ENCODE results near the gene CRIP2.

CRIP2 gene

DNA sequence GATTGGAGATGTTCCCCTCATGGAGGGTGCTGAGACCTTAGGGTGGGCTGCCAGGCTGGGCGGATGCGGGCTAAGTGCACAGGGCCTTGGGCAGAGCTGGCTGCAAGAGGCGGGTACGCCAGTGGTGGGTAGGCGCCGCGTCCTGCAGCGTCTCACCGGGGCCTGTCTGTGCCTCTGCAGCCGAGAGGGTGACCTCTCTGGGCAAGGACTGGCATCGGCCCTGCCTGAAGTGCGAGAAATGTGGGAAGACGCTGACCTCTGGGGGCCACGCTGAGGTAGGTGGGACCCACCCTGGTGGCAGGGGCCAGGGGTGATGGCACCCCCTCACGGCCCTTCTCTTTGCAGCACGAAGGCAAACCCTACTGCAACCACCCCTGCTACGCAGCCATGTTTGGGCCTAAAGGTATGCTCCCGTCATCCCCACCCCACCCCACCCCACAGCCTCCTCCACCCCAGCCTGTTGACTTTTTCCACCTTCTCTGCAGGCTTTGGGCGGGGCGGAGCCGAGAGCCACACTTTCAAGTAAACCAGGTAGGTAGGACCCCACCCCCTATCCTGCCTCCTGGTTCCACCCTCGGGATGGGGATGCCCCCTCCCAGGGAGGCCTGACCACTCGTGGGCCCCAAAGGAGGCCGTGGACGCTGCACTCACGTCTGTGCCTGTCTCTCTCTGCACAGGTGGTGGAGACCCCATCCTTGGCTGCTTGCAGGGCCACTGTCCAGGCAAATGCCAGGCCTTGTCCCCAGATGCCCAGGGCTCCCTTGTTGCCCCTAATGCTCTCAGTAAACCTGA, 13.6 kb downstream of the CRIP2 start:
- no peak for DNase-seq (ENCODE audit: low spot score)

DNA sequence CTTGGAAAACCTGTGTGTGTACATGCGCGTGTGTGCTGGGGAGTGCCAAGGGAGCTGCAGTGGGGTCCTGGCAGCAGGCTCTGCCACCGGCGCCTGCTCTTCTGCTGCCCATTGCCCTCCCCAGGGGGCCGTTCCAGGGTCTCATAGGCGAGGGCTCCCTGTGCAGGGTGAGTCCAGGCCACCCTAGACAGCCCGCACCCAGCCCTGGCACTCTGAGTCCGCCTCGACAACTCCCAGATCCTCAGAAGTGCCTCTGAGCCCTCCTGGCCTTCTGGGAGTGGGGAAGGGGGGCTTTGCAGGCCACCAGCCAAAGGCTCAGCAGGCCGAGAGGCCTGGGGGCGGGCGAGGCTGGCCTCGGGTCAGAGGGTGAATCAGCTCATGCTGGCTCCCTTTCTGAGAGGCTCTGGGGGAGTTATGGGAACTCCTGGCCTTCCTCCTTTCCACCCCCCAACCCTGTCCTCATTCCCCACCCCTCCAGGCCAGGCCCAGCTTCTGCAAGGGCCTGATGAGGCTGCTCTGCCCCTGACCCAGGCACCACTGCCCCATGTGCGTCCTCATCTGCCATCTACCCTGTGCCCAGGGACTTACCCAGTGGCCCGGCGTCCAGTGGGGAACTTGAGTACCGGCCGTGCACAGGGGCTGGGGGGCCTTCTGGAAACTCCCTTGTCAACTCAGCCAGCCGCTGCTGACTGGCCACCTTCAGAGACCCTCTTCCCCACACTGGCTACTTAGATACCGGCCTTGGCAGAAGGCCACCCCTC, 14.3 kb downstream of the CRIP2 start:
- no peak for DNase-seq (ENCODE audit: low spot score)

DNA sequence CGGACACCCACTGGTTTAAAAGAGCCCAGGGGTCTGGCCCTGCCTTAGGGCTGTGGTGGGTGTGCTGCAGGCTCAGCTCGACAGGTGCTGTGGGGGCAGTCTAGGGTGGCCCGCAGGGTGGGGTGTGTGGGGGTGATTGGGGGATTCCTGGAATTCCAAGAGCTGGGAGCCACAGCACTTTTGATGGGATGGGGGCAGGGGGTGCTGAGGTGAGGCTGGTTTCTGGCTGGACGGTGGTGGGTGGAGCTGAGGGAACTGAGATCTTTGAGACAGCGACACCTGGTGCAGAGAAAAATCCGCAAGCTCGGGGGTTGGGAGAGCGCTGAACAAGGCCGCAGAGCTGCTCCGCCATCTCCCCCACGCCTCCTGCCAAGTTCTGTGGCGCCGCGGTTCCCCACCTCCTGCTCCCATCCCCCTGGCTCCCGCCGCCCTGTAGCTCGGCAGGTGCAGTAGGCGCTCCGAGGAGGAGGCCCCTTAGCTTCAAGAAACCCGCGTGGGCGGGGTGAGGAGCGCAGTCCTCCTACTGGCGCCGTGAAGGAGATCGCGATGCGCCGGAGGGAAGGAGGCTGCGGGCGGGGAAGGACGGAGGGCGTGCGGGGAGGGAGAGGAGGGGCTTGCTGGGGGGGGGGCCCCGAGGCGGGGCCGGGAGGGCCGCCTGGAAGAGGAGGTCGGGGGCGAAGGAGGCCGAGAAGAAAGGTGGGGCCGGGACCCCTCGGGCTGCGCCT, 15.1 kb downstream of the CRIP2 start:
- peak; percentile 85 for DNase-seq (ENCODE audit: low spot score)

DNA sequence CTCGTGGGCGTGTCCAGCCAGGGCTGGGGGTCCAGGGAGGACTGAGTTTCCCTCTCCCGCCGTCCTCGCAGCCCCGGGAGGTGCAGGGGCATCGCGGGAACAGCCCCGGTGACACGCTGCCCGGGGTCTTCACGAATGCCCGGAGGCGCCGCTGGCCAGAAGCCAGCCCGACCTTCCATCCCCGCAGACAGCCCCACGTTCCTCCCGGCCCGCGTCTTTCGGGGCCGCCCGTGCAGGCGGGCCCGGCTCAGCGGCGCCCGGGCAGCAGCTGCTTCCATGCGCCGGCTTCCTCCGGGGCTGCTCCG, 15.6 kb downstream of the CRIP2 start:
- no peak for DNase-seq (ENCODE audit: low spot score)

DNA sequence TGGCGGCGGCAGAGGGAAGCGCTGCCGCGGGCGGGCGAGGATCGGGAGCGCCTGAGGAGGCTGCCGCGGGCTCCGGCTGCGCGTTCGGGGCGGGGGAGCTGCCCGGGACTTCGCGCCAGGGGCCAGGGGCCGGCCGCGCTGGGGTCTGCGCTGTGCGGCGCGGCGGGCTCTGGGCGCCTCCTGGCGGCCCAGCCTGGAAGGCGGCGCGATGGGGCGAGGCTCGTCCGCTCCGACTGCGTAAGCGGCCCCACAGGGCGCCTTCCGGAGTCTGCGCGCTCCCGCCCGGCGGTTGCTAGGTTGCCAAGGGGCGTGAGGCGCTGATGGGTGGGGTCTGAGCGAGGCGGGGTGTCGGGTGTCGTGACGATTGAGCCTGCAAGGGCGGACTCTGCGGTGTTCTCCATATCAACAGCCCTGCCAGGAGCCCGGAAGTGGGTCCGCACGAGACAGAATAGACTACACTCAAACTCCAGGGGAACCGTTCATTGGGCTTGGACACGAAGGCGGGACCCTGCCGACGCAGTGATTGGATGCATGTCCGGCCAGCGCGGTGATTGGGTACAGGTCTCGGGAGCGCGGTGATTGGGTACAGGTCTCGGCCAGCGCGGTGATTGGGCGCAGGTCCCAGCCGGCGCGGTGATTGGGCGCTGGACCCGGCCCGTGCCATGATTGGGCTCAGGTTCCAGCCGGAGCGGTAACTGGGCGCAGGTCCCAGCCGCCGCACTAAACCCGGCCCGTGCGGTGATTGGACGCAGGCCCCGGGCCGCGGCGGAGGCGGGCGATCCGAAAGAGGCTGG, 16.1 kb downstream of the CRIP2 start, which contains the start of gene TEDC1:
TEDC1 (plus strand) TSS at position 675 of the 794 bp plus-strand sequence. CDS start 130 bp downstream, outside the sequence.
- DNase-seq (ENCODE audit: low spot score) = peak; percentile 100

DNA sequence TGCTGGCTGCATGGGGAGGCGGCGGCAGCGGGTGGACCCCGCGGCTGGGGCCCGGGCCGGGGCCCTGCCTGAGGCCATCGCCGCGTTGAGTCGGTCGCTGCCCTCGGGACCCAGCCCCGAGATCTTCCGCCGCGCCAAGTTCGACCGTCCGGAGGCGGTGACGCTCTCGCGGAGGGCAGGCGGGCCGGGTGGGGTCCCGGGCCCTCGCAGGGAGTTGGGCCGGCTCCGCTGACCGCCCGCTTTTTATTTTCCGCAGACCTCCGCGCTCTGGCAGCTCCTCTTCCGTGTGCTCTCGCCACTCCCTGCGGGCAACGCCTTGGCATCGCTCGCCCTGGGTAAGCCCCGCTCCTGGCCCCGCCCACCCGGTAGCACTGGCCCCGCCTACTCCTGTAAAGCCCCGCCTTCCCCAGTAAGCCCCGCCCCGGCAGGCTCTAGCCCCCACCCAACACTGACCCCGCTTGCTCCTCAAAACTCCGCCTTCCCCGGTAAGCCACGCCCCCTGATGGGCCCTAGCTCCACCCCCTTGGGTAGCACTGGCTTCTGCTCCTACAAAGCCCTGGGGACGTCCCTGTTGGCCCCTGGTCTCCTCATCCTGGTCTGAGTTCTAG, 16.8 kb downstream of the CRIP2 start:
- peak; percentile 51 for DNase-seq (ENCODE audit: low spot score)

DNA sequence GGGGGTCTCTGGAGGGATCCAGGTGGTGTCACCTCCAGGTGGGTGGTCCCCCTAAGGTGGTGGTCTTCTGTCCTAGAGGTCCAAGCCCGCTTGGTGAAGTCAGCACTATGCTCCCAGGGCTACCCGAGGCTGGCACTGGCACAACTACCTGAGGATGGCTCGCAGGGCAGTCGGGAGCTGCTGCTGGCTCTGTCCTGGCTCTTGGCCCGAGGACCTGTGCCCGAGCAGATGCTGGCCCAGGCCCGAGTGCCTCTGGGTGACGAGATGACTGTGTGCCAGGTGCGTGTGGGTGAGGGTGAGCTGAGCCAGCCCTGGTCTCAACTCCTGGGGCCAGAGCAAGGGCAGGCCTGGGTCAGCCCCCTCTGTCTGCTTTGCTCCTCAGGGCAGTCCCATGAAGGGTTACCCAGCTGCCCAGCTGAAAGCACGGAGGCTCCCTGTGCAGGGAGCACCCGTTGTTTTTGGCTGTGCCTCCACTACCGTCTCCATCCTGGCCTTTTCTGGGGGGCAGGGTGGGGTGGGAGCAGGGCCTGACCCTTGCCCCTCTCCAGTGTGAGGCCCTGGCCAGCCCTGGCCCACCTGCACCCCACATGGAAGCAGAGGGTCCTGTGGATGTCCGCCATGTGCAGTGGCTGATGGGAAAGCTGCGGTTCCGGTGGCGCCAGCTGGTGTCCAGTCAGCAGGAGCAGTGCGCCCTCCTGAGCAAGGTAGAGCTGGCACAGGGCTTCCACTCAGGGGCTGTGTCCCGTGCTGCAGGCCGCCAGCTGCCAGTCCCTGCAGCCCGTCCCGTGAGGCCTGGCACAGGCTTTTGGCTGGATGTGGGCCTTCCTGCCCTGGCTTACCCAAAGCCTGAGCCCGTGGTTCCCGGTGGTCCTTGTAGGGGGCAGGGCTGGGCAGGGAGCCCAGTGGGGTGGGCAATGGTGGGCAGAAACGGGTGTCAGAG, 17.7 kb downstream of the CRIP2 start:
- no peak for DNase-seq (ENCODE audit: low spot score)

DNA sequence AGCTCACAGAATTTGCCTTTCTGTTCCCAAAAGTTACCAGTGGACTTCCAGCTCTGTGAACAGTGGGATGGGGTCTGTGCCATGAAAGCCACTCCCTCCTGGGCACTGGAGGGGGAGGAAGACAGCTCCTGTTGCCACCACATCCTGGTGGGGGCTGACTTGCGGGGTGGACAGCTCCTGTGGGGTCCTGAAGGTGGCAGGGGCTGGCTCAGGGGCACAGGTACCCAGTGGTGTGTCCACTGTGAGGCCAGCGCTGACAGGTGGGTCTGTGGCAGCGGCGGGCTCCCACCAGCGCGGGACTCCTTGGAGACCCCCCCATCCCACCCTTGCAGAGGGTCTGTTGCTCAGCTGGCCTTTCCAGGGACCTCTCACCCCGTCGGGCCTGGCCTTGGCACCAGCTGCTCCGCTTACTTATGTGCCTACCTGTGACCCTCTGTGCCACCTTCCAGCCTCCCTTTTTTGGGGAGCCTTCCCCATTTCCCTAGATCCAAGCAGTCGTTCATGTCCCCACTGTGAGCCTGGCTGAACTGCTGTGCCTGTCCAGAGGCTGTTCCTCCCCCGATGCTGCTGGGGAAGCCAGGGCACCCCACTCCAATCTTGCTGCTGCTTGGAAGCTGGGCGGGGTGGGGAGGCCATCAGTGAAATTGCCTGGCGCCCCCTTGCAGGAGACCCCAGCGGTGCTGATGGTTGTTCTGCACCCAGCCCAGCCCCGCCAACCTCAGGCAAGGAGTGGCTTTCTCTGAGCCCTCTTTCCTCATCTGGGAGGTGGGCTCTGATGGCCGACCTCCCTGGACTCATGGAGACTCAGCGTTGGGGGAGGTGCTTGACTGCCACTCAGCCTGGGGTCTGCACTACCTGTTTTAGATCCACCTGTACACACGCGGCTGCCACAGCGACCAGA, 18.6 kb downstream of the CRIP2 start:
- no peak for DNase-seq (ENCODE audit: low spot score)

DNA sequence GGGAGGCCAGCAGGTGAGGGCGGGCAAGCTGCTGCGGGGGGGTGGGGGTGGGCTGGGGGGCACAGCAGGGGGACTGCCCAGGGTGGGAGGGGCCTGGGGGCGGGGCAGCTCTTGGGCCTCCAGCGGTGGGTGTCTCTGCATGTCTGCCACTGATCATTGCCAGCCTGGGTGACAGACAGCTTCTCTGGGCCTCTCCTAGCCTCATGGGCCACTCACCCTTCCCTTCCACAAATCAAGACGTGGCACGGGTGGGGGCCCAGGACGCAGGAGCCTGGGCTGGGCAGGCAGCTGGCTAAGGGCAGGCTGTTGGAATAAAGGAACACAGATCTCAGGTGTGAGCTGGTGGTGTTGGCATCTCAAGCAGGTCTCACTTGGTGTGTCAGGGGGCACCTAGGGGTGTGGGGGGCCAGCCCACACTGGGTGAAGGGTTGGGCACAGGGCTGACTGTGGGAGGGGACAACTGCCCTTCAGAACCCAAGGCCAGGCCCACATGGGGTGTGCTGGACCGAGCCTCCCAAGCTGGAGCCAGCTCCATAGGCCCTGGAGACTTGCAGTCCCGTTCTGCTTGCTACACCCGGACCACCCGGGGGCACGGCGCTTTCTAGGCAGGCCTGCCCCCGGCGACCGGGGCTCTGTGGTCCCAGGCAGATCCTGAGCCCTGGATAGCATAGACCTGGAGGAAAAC, 19.4 kb downstream of the CRIP2 start:
- no peak for DNase-seq (ENCODE audit: low spot score)

DNA sequence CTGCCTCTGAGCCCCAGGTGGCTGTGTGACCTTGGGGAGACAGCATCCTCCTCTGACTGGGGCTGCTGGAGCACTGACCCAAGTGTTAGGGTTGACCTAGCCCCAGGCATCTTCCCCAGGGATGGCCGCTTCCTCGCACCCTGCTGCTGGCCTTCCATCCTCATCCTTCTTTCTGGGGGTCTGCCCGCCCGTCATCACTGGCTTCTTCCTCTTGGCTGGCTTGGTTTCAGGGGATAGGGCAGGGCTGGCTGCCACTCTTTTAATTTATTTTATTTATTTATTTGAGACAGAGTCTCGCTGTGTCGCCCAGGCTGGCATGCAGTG, 19.9 kb downstream of the CRIP2 start:
- no peak for DNase-seq (ENCODE audit: low spot score)

DNA sequence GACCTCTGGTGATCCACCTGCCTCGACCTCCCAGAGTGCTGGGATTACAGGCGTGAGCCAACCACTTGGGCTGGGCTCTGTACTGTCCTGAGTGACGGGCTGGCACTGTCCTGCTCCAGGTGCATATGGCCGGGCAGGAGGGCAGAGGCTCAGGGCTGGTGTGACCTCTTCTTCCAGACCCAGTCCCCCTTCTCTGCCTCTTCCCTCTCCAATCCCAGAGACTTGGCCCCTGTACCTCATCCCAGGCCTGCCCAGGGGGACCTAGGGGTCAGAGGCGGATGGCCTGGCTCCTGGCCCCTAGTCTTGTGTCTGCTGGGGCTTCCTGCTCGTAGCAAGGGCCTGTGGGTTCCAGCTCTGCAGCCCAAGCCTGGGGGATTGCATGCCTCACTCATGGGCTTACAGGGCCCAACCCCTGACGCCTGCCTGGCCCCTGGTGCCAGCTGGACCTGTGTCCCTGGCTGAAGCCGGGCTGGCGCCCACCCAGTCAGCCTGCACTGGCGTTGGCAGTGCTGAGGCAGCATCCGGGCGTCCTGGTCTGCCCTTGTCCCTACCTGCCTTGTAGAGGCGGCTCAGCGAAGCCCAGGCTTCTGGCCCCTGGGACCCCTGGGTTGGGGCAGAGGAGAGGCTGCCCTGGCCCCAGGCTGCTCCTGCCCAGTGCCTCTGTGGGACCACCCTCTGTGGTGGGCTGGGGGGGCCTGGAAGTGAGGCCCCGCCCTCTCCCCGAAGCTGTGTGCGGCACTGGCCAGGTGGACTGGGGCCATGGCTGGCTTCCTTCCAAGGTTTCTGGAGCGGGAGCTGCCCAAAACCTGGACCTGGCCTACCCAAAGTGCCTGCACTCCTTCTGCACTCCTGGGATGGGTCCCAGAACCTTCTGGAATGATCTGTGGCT, 20.7 kb downstream of the CRIP2 start:
- no peak for DNase-seq (ENCODE audit: low spot score)

DNA sequence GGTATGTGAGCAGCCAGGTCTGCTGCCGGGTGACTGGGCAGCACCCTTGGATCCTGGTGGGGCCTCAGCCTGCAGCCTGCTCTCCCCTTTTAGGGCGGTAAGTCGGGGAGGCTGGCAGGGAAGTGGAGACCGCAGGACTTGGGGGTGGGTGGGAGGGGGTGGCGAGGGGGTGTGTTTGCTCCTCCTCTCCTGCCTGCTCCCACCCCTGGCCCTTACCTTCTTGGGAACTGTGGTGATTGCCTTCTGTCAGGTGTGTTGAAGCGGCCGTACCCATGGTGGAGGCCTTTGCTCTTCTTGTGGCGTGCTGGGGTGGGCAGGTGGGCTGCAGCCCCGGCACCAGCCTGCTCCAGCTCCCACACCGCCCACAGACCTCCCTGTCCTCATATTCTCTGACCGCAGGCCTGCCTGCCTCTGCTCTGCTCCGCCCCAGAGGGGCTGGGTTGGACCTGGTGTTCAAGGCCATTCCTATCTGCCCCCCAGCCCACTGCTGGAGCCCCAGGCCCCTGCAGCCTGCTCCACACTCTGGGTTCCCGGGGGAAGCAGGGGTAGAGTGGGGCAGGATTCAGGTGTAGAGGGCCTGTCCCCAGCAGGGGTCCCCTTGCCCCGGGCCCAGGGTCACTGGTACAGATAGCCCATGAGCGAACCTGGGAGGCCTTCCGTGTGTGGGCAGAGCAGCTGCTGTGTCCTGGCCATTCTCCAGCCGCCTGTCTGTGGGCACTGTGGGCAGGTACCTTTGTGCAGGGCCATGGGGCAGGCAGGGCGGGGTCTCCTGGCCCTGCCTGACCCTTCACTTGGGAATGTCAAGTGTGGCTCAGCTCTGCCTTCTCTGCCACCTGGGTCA, 21.6 kb downstream of the CRIP2 start:
- no peak for DNase-seq (ENCODE audit: low spot score)

DNA sequence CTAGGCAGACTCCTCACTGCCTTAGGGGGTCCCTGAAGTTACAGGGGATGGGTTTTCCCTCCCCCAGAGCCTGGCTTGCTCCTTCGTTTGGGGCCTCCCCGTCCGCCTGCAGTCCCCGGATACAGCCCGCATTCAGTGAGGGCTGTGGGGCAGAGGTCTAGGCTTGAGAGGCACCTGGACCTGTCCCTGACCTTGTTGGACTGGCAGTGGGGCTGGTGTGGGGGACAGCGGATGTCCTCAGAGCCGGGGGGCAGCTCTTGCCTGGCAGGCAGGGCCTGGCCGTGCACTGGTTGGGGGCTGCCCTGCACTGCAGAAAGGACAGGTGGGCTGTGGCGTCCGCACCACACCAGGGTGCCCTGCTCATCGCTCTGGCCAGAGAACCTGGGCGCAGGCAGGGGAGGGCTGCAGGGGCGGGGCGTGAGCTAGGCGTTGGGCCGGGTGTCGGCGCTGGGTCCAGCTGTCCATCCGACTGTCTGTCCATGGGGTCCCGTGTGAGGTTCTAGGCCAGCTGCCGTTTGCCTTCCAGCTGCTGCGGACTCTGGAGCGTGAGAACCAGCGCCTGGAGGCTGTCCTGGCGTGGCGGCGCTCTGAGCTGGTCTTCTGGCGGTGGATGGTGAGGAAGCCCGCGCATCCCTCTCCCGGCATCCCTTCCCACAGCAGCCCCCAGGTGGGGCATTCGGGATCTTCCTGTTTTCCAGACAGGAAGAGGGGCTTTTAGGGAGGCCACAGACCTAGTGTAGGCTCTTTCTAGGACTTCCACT, 22.4 kb downstream of the CRIP2 start:
- no peak for DNase-seq (ENCODE audit: low spot score)

DNA sequence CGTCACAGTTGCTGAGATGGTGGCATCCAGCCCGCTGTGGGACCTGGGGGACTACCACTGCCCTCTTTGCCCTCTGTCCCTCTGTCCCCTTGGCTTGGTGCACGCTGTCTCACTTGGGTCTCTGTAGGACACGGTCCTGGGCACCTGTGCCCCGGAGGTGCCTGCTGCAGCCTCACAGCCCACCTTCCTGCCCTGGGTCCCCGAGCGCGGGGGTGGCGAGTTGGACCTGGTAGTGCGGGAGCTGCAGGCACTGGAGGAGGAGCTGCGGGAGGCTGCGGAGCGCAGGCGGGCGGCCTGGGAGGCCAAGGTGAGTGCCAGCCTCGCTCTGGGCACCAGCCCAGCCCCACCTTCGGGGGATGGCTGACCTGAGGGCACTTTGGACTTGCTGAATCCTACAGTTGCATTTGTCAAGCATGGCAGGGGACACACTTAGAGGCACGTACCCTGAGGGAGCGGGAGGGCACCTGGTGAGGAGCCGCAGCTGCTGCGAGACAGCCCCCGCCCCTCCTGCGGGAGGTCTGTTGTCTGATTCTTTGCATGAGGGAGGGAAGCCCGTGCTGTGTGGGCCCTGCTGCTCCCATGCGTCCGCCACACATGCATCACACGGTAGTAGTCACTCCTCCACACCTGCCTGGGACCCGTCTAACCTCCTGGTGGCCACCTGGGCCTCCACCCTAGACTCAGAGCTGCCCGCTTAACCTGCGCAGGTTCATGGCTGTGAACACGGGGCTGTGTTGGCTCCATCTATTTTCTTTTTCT, 23.2 kb downstream of the CRIP2 start:
- DNase-seq (ENCODE audit: low spot score) = no peak

DNA sequence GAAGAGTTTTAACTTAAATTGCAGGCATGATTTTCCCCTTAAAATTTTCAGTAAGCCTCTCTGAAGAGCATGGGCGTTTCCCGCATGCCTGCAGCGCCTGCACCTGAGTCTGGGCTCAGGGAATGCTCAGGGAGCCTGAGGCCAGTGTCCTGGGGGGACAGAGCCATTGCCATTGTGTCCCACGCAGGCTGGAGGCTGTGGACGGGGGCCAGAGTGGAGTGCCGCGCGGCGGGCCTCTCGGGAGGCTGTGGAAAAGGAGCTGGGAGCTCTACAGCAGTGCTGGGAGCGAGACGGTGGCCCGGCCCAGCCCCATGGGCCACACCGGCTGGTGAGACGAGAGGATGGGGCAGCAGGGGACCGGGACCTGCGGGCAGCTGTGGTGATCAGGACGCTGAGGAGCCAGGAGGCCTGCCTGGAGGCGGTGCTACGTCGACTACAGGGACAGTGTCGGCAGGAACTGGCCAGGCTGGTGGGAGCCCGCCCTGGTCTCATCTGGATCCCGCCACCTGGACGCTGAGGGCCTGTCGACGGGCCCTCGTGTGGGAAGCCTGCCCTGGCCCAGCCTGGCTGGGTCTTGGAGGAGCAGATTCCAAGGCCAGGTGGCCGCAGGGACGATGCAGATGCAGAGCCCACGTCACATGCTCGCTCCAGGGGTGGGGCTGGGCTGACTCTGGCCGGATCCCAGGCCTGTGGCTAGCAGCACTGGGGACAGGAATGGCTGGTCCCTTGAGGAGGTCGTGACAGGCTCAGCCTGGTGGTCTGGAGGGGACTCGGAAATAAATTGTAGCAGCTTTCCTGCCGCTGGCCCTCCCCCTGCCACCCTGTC, 24.0 kb downstream of the CRIP2 start:
- no peak for DNase-seq (ENCODE audit: low spot score)
